GM21737 (cell line): ENCODE measurements around the gene AP1G2.
"Not testable (repeated sequence)": the region's sequence is repeated elsewhere in the genome, so short reads cannot be mapped to it uniquely, and the experiment has no call there.

Experiments used
- ATAC-seq: cut with Tn5 transposase; IDR thresholded peaks from one replicate; pipeline ENCODE4 v1.9.1; 2021; ENCODE audit warnings: mild to moderate bottlenecking, moderate library complexity; ENCODE audit not compliant: unreplicated experiment

The AP1G2 gene

GRCh38 chr14:23542261-23542660 is 25.3 kb downstream of the AP1G2 start:
- ATAC-seq = no peak

- ATAC-seq = no peak
Measured at GRCh38 chr14:23540141-23540469, 27.5 kb downstream of the AP1G2 start.

GRCh38 chr14:23539248-23540140 is 28.1 kb downstream of the AP1G2 start:
- no peak for ATAC-seq

- ATAC-seq = no peak
Measured at GRCh38 chr14:23538785-23539184, 28.8 kb downstream of the AP1G2 start.

- no peak for ATAC-seq
Measured at GRCh38 chr14:23538050-23538718, 29.4 kb downstream of the AP1G2 start.

GRCh38 chr14:23537351-23538049 is 30.1 kb downstream of the AP1G2 start:
- ATAC-seq = no peak

GRCh38 chr14:23536906-23537305 is 30.7 kb downstream of the AP1G2 start:
- not testable (repeated sequence) for ATAC-seq

- ATAC-seq = no peak
Measured at GRCh38 chr14:23536494-23536893, 31.1 kb downstream of the AP1G2 start.

- ATAC-seq = no peak
Measured at GRCh38 chr14:23535943-23536342, 31.6 kb downstream of the AP1G2 start.

GRCh38 chr14:23533652-23534435 is 33.7 kb downstream of the AP1G2 start:
- no peak for ATAC-seq

- ATAC-seq = no peak
Measured at GRCh38 chr14:23532658-23533057, 34.9 kb downstream of the AP1G2 start.

- ATAC-seq = no peak
Measured at GRCh38 chr14:23531391-23531790, 36.2 kb downstream of the AP1G2 start.

GRCh38 chr14:23530375-23531055 is 37.1 kb downstream of the AP1G2 start:
- no peak for ATAC-seq

GRCh38 chr14:23529016-23529415 is 38.6 kb downstream of the AP1G2 start:
- ATAC-seq = no peak

- ATAC-seq = no peak
Measured at GRCh38 chr14:23528555-23528954, 39.0 kb downstream of the AP1G2 start.

- no peak for ATAC-seq
Measured at GRCh38 chr14:23525611-23526010, 42.0 kb downstream of the AP1G2 start.

GRCh38 chr14:23524954-23525353 is 42.6 kb downstream of the AP1G2 start:
- no peak for ATAC-seq

GRCh38 chr14:23523229-23524016 is 44.2 kb downstream of the AP1G2 start:
- no peak for ATAC-seq

GRCh38 chr14:23522643-23523198 is 44.9 kb downstream of the AP1G2 start:
- no peak for ATAC-seq
